Stomach (tissue), 4 donors: ENCODE measurements around the gene MYOG.

ENCODE experiments used
- CTCF ChIP-seq, 7 experiments: fragments of 450-650 bp in 4 of 7; fragments of 200-600 bp in 3 of 7; sonication (generic) in 3 of 7; IDR thresholded peaks; one replicate each; pipeline ENCODE4 v1.5.1; 2016 to 2019; ENCODE audit warnings: antibody characterized with exemption in 7 of 7, control low read depth in 2 of 7, mild to moderate bottlenecking in 1 of 7
- POLR2A ChIP-seq, 4 donors: fragments of 450-650 bp; IDR thresholded peaks; one replicate each; pipeline ENCODE4 v1.6.1; 2016; ENCODE audit warnings: antibody characterized with exemption in 4 of 4, control low read depth in 2 of 4, mild to moderate bottlenecking in 1 of 4, moderate library complexity in 1 of 4

GRCh38 chr1:203065986-203066385 lies 19.8 kb downstream of the MYOG start:
- no peak for TF ChIP-seq POLR2A (IDR thresholded peaks at IDR 0.05)
- no peak for TF ChIP-seq CTCF (IDR thresholded peaks at IDR 0.05)
